GM11168 (cell line): ENCODE results near the gene PITPNM1.
"Not testable (repeated sequence)": the region's sequence is repeated elsewhere in the genome, so short reads cannot be mapped to it uniquely, and the experiment has no call there.

Experiments
- in situ Hi-C: fragments of 300-500 bp; cut with MboI; formaldehyde crosslinking; loops from one replicate; pipeline ENCODE4 v1.12.0; 2022; ENCODE audit warnings: low sequenced_read_pairs; ENCODE audit not compliant: unreplicated experiment

Gene PITPNM1

DNA sequence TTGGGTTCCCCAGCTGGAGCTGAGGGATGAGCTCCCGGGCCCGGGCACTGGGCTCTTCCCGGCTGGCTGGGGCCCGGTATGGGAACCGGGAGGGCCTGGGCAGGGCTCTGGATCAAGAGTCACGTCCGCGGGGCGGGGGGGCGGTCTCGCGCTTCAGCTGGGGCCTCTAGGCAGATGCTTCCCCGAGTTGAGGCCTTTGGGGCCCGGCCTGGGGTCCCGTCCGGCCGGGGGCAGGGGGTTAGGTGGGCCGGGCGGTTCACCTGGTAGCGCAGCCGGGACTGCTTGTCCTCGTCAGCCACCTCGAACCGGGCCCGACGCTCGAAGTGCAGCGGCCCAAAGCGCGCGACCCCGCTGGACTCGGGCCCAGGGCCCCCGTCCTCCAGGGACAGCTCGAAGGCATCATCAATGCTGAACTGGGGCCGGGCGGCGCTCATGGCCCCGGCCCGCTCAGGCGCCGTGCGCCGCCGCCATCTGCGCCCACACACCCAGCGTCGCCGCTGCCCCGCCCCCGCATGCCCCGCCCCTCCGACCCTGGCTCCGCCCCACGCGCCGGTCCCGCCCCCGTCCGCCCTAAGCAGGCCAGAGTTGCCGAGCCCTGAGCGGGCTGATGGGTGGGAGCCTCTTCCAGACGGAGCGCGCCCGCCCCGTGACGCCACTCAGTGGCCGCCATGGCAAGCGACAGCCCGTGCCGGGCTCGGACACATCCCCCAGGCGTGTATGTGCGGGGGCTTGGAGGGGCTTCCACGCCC is 36.2 kb downstream of the PITPNM1 start, which contains the start of gene TMEM134:
TMEM134 (minus strand) TSS at position 493 of the 749 bp plus-strand sequence; CDS start at position 434, 59 bp downstream.
- in situ Hi-C loops, result no loop called here

DNA sequence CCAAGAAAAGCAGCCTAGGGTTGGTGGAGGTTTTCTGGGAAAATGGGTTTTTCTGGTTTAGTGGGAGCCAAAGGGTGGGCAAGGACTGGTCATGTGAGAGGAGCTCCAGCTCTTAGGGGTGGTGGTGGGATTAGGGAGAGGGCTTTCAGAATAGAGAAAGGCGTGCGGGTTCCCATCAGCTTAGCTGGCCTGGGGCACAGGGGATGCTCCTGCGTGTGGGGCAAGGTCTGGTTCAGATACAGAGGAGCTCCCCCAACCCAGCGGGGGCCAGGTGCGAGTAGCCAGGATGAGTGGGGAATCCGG is 36.8 kb downstream of the PITPNM1 start:
- in situ Hi-C loops, result no loop called here

DNA sequence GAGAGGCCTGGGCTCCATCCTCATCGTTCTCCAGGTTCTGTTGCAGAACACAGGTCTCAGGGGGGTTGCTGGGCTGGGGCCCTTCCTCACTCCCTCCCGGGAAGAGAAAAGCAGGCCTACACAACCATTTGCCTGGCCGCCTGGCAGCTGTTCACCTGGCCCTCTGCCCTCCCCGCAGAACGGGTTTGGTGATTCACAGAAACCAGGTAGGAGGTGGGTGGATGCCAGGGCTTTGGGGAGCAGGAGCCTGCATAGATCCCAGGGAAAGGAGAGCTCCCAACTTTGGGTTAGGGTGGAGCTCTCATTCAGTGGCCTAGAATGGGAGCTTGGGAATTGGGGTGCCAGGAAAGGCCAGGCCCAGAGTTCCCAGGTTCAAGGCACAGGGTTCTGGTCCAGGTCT is 37.1 kb downstream of the PITPNM1 start:
- in situ Hi-C loops, result no loop called here

DNA sequence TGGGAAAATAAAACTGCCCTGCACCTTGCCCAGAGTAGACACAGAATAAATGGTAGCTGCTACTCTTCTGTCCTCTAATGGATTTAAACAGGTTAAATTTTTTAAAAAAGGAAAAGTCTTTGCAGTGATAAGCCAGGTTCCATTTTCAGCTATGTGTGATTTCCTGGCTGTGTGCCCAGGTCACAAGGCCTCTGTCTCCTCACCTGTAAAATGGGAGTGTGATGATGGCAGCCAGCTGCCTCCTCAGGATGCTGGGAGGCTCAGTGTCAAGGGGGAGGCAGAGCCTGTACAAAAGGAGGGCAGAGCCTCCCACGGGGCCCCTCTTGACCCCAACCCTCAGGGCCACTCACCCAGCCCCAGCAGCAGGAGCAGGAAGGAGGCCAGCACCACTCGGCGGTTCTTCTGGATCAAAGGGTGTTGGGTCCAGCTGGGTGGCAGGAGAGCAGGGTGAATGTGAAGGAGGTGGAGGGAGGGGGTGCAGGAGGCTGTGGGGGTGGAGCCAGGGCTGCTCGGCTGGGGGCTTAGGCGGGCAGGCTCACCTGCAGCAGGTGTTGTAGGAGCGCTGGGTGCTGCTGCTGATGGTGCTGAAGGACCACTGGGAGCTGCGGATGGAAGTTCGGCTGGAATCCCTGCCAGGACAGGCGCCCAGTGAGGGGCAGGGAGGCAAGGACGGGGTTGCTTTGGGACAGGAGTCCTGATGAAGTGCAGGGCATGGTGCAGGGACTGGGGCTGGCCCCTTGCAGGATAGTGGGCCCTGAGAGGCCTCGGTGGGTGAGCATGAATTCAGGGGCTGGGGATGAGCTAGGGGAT is 38.0 kb downstream of the PITPNM1 start:
- in situ Hi-C loops, result no loop called here

- in situ Hi-C loops, result no loop called here
Observed at GRCh38 chr11:67466367-67466766, 38.8 kb downstream of the PITPNM1 start.

DNA sequence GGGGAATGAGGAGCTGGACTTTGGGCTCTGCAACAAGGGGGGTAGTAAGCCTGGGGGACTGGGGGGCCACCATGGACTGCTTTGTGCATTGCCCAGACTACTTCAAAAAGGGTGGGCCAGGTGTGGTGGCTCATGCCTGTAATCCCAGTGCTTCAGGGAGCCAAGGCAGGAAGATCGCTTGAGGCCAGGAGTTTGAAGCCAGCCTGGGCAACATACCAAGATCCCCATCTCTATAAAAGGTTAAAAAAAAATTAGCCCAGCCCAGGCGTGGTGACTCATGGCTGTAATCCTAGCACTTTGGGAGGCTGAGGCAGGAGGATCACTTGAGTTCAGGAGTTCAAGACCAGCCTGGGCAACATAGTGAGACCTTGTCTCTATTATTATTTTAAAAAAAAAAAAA is 39.6 kb downstream of the PITPNM1 start:
- in situ Hi-C loops, result not testable (repeated sequence)

GRCh38 chr11:67465189-67465510 is 40.0 kb downstream of the PITPNM1 start:
- in situ Hi-C loops, result no loop called here

DNA sequence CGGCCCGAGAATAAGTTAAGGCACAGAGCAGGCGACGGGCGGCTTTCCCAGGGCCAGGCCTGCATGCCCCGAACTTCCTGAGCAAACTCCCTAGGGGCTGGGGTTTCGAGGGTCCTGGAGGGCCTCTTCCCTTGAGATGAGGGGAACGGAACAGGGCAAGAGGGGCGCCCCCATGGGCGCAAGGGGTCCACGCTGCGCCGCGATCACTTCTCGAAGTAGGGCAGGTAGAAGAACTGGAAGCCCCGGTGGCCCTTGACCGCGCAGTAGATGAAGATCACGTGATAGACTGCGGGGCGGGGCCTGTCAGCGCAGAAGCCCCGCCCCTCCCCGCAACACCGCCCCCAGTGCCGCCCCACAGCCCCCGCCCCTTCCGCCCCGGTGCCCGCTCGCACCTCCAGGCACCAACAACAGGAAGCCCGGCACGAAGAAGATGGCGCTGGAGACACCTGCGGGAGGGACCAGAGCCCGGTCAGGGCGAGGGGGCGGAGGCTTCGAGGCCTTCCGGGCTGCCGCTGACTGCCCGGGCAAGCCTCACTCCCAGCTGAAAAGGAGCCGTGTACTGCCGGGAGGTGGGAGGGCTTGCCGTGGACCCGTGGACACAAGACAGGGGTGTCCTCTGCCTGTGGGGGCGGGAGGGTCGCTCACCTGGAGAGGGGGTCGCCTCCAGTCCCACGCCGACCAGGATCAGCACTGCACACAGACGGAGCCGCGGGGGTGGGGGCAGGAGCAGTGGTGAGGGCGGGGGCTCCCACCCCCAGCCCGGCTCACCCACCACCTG is 40.6 kb downstream of the PITPNM1 start:
- in situ Hi-C loops, result no loop called here

- in situ Hi-C loops, result no loop called here
Observed at GRCh38 chr11:67463680-67464410, 41.3 kb downstream of the PITPNM1 start.

GRCh38 chr11:67463186-67463585 is 42.0 kb downstream of the PITPNM1 start:
- in situ Hi-C loops, result no loop called here

GRCh38 chr11:67458266-67458665 is 46.9 kb downstream of the PITPNM1 start:
- in situ Hi-C loops, result no loop called here

GRCh38 chr11:67457453-67457852 is 47.7 kb downstream of the PITPNM1 start:
- in situ Hi-C loops, result no loop called here

DNA sequence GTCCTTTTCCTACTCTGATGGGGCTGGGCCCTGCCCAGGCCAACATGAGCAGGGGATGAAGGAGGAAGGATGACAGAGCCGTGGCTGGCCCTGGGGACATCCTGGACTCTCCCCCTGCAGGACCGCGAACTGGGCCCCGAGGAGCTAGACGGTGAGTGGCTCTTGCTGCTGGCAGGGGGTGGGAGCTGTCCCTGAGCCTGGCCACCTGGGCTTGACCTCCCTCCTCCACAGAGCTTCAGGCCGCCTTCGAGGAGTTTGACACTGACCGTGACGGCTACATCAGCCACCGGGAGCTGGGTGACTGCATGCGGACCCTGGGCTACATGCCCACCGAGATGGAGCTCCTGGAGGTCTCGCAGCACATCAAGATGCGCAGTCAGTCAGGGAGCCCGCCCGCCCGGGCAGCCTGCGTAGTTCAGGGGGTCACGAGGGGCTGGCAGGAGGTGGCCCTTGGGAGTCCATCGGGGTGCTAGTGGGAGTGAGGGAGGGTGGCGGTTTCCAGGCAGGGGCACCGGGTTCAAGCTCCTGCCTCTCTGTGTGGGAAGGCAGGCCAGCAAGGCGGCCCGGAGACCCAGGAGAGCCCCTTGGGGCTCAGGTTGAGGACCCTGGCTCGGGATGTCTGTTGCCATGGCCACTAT is 49.0 kb downstream of the PITPNM1 start:
- in situ Hi-C loops, result no loop called here

- in situ Hi-C loops, result no loop called here
Observed at GRCh38 chr11:67455054-67455453, 50.1 kb downstream of the PITPNM1 start, which contains the start of gene CABP4. Gene CABP4, plus strand, starts transcription at chr11:67455354. Its CDS starts 70 bp downstream, at chr11:67455424.

DNA sequence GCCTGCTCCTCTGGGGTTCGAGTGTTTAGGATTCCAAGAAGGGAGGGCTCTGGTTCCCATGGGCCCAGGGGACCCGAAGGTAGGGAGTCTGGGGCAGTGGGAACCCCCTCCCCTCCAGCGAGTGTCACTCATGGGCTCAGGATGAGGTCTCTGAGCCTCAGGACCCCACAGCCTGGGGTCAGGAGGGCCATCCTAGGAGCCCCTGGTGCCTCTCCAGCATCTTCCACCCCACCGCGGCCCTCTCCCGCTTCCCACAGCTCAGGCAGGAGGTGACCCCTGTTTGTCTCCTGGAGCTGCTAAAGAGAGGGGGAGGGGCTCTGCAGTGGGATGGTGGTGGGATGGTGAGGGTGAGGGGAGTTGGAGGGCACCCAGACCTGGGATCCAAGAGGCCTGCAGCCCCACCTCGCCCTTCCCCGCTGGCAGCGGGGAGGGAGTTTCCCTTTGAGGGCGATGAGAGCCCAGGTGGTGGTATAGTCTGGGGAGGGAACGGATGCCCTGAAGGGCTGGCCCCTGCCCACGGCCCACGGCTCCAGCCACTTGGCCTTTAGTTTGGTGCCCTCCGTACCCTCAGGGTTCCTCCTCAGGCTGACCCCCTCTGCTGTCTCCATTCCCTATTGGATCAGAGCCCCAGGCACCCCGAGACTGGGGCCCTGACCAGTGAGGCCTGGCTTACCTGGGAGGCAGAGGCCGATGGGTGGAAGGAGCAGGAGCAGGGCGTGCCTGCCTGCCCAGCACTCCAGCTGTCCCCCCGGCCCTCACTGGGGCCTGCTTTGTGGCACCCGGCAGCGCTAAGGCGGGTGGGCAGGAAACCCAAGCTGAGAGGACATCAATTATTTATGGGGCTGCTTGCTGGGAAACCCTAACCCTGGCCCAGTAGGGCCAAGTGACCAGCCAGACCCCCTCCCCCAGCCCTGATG is 51.1 kb downstream of the PITPNM1 start:
- in situ Hi-C loops, result no loop called here

DNA sequence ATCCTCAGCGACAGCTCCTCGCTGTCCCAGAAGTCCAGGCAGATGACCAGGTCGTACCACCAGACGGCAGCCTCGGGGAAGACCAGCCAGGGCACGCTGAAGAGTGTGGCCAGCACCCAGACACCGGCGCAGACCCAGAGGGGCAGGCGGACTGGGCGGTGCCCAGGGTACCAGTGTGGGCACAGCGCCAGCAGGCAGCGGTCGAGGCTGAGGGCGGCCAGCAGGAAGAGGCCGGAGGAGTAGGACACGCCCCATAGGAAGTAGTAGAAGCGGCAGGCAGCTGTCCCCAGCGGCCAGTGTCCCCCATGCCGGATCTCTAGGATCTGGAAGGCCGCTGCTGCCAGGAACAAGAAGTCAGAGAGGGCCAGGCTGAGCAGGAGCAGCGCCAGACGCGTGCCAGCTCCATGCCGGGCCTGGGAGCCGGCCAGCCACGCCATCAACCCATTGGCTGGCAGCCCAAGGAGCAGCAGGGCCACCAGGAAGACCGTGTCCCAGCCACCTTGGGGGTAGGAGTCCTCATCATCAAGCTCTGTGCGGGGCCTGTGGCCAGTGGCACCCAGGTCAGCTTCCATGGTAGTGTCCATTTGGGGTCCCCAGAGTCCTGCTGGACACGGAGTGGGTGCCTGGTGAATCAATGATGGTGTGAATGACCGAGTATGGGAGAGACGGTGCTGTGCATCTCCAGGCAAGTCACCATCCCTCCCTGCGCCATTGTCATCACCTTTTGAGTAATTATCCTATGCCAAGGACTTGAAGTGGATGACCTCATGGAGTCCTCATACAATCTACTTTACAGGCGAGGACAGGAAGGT is 52.8 kb downstream of the PITPNM1 start, which contains the start of gene GPR152:
GPR152 (minus strand) TSS at position 589 of the 812 bp plus-strand sequence; CDS start at position 584, 5 bp downstream.
- in situ Hi-C loops, result no loop called here

DNA sequence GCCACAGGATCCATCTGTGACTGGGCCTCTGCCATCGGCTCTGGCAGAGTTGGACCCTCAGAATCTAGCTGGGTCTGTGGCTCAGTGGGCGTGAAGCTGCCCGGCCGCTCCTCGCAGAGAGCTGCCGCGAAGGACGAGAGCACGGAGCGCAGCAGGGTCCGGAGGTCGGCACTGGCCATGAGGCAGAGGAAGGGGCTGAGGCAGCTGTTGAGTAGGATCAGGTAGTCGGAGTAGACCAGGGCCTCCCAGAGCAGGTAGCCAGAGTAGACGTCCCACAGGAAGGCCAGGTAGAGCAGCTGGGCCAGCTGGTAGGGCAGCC is 53.5 kb downstream of the PITPNM1 start:
- in situ Hi-C loops, result no loop called here
